ENCODE measurements around the gene PAIP1. TPM values are rescaled to one million over a fixed set of nuclear protein-coding genes. Genes with fewer than 3 reads are reported as not detected.

The PAIP1 gene
- total RNA-seq, 3 donors from 2014 or later: 70.5 to 104 (median 94.1) TPM

- Histone ChIP-seq H3K36me3 (no peaks in the 10 kb centered on the region), H3K4me3 (peak overlapping the region in 2 of 3 donors; percentile 11 to 38), H3K9me3 (no peaks in the 10 kb centered on the region), H3K27me3 (no peaks in the 10 kb centered on the region), H3K27ac (peak overlapping the region; percentile 36 to 74), H3K4me1 (no peaks in the 10 kb centered on the region)
- intact Hi-C loops (cut with DNase I; ENCODE audit: low total_unique reads): no loop called here
- no peak for DNase-seq (ENCODE audit: low spot score in 2 of 2)
- TF ChIP-seq, protein P1, sequence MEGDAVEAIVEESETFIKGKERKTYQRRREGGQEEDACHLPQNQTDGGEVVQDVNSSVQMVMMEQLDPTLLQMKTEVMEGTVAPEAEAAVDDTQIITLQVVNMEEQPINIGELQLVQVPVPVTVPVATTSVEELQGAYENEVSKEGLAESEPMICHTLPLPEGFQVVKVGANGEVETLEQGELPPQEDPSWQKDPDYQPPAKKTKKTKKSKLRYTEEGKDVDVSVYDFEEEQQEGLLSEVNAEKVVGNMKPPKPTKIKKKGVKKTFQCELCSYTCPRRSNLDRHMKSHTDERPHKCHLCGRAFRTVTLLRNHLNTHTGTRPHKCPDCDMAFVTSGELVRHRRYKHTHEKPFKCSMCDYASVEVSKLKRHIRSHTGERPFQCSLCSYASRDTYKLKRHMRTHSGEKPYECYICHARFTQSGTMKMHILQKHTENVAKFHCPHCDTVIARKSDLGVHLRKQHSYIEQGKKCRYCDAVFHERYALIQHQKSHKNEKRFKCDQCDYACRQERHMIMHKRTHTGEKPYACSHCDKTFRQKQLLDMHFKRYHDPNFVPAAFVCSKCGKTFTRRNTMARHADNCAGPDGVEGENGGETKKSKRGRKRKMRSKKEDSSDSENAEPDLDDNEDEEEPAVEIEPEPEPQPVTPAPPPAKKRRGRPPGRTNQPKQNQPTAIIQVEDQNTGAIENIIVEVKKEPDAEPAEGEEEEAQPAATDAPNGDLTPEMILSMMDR (IDR thresholded peaks at IDR 0.05): no peak
- TF ChIP-seq POLR2A (IDR thresholded peaks at IDR 0.05) (no peak), POLR2AphosphoS5 (IDR thresholded peaks at IDR 0.05) (no peak)
Measured at GRCh38 chr5:43570450-43571158, 13.7 kb upstream of the PAIP1 start.

- no peak overlapping the region for H3K27ac ChIP-seq
- DNase-seq (ENCODE audit: low spot score in 2 of 2): no peak
- H3K4me3 ChIP-seq: no peak overlapping the region
- no peaks in the 10 kb centered on the region for H3K9me3 ChIP-seq
- H3K36me3 ChIP-seq: no peaks in the 10 kb centered on the region
- H3K27me3 ChIP-seq: no peaks in the 10 kb centered on the region
- H3K4me1 ChIP-seq: no peaks in the 10 kb centered on the region
- intact Hi-C loops (cut with DNase I; ENCODE audit: low total_unique reads): no loop called here
- TF ChIP-seq, protein P1 (IDR thresholded peaks at IDR 0.05): no peak
- no peak for TF ChIP-seq POLR2AphosphoS5 (IDR thresholded peaks at IDR 0.05)
- no peak for TF ChIP-seq POLR2A (IDR thresholded peaks at IDR 0.05)
Measured at GRCh38 chr5:43569236-43569746, 12.4 kb upstream of the PAIP1 start.

DNA sequence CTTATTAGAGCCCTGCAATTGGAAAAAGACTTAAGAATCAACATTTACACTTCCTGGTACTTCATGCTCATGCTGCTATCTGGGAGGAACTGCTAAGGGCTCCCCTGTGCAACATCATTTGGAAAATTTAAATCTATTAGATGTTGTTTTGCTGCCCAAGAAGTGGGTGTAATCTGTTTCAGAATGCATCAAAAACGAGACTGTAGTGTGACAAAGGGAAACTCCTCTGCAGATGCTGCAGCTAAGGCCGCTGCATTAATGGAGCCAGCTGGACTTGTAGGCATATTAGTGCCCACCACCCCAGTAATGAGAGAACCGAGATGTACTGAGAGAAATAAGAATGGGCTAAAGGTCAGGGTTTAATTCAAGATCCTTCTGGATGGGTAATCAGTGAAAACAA, 11.1 kb upstream of the PAIP1 start:
- Histone ChIP-seq H3K9me3 (no peaks in the 10 kb centered on the region), H3K4me3 (no peak overlapping the region), H3K27me3 (no peaks in the 10 kb centered on the region), H3K27ac (no peak overlapping the region), H3K4me1 (no peaks in the 10 kb centered on the region), H3K36me3 (no peaks in the 10 kb centered on the region)
- TF ChIP-seq, protein P1 (IDR thresholded peaks at IDR 0.05): no peak
- TF ChIP-seq POLR2AphosphoS5 (IDR thresholded peaks at IDR 0.05) (no peak), POLR2A (IDR thresholded peaks at IDR 0.05) (no peak)
- intact Hi-C loops (cut with DNase I; ENCODE audit: low total_unique reads): no loop called here
- DNase-seq (ENCODE audit: low spot score in 2 of 2): no peak

DNA sequence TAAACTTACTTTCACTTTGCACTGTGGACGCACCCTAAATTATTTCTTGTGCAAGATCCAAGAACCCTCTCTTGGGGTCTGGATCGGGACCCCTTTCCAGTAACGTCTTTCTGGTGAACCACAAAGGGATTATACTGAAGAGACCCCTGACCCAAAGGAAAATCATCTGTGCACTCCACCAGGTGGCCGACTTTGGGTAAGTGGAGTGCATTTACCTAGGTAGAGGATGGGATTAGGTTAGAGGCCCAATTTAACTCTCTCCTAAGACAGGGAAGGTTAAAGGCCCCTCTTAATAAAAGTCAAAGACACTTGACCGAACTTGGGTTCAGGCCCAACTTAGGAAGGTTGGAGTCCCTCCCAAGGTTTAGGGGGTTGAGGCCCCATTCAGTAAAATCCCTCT, 8.2 kb upstream of the PAIP1 start:
- DNase-seq (ENCODE audit: low spot score in 2 of 2): no peak
- TF ChIP-seq POLR2AphosphoS5 (IDR thresholded peaks at IDR 0.05): no peak
- TF ChIP-seq, protein P1 (IDR thresholded peaks at IDR 0.05): no peak
- Histone ChIP-seq H3K4me3 (no peak overlapping the region), H3K27me3 (no peaks in the 10 kb centered on the region), H3K9me3 (no peaks in the 10 kb centered on the region), H3K4me1 (no peaks in the 10 kb centered on the region), H3K36me3 (no peaks in the 10 kb centered on the region), H3K27ac (no peak overlapping the region)
- intact Hi-C loops (cut with DNase I; ENCODE audit: low total_unique reads): no loop called here

DNA sequence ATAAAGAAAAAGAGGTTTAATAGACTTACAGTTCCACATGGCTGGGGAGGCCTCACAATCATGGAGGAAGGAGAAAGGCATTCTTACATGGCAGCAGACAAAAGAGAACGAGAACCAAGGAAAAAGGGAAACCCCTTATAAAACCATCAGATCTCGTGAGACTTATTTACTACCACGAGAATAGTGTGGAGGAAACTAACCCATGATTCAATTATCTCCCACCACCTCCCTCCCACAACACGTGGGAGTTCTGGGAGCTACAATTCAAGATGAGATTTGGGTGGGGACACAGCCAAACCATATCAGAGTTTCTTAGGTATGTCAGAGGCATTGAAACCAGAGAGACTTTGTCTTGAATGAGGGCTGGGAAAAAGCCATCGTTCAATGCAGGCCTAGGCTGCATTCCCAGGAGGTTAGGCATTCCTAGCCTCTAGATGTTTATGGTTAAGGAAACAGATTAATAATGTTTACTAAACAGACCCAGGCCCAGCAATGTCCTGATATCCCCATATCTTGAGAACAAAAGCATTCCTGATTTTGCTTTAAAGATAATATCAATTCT, 7.5 kb upstream of the PAIP1 start:
- Histone ChIP-seq H3K27ac (no peak overlapping the region), H3K27me3 (no peaks in the 10 kb centered on the region), H3K4me3 (no peak overlapping the region), H3K9me3 (no peaks in the 10 kb centered on the region), H3K36me3 (no peaks in the 10 kb centered on the region), H3K4me1 (no peaks in the 10 kb centered on the region)
- DNase-seq (ENCODE audit: low spot score in 2 of 2): no peak
- TF ChIP-seq POLR2A (IDR thresholded peaks at IDR 0.05): no peak
- no peak for TF ChIP-seq POLR2AphosphoS5 (IDR thresholded peaks at IDR 0.05)
- TF ChIP-seq, protein P1 (IDR thresholded peaks at IDR 0.05): no peak
- intact Hi-C loops (cut with DNase I; ENCODE audit: low total_unique reads): no loop called here
